GM23338 (cell line): ENCODE data around the gene FAM20C. TPM values are rescaled to one million over a fixed set of nuclear protein-coding genes. Genes with fewer than 3 reads are reported as not detected.

Experiments used
- ATAC-seq: fragments of 200-7000 bp; cut with Tn5 transposase; 3 replicates; pipeline ENCODE4 v1.9.1; 2020
- DNase-seq: peaks from one replicate; pipeline ENCODE4 v3.0.0-alpha.2; 2015; ENCODE audit warnings: low spot score
- H2AFZ ChIP-seq: fragments of 200-600 bp; sonication (generic); 2 replicates; pipeline ENCODE4 v1.8.0; 2016; ENCODE audit warnings: antibody characterized with exemption, mild to moderate bottlenecking, moderate library complexity
- H3F3A ChIP-seq: fragments of 200-600 bp; sonication (generic); replicated peaks from 2 replicates; pipeline ENCODE4 v1.8.0; 2017; ENCODE audit warnings: antibody characterized with exemption, mixed run types, low read depth
- H3K27ac ChIP-seq: fragments of 200-600 bp; sonication (generic); 2 replicates; pipeline ENCODE4 v1.6.1; 2016; ENCODE audit warnings: low read depth
- H3K27me3 ChIP-seq: fragments of 200-600 bp; sonication (generic); 2 replicates; pipeline ENCODE4 v1.8.0; 2016; ENCODE audit warnings: mild to moderate bottlenecking, mixed run types, moderate library complexity; ENCODE audit not compliant: insufficient read depth
- H3K36me3 ChIP-seq: fragments of 200-600 bp; sonication (generic); 2 replicates; pipeline ENCODE4 v1.8.0; 2016; ENCODE audit warnings: mild to moderate bottlenecking; ENCODE audit not compliant: insufficient read depth
- H3K4me1 ChIP-seq: fragments of 200-600 bp; sonication (generic); 2 replicates; pipeline ENCODE4 v1.8.0; 2016; ENCODE audit warnings: mild to moderate bottlenecking, moderate library complexity; ENCODE audit not compliant: insufficient read depth
- H3K4me2 ChIP-seq: fragments of 200-600 bp; sonication (generic); 2 replicates; pipeline ENCODE4 v1.7.1; 2017; ENCODE audit warnings: mixed run types
- H3K4me3 ChIP-seq: fragments of 200-600 bp; sonication (generic); 2 replicates; pipeline ENCODE4 v1.6.1; 2016; ENCODE audit warnings: mixed run types
- H3K79me2 ChIP-seq: fragments of 200-600 bp; sonication (generic); replicated peaks from 2 replicates; pipeline ENCODE4 v1.8.0; 2017; ENCODE audit warnings: mild to moderate bottlenecking; ENCODE audit not compliant: insufficient read depth
- H3K9me2 ChIP-seq: fragments of 200-600 bp; sonication (generic); 2 replicates; pipeline ENCODE4 v1.8.0; 2017; ENCODE audit not compliant: insufficient read depth
- H4K20me1 ChIP-seq: fragments of 200-600 bp; sonication (generic); replicated peaks from 2 replicates; pipeline ENCODE4 v1.8.0; 2017; ENCODE audit warnings: mild to moderate bottlenecking; ENCODE audit not compliant: insufficient read depth
- H3K27ac Mint-ChIP-seq: 2 replicates; pipeline ENCODE4 v1.8.0; 2020; ENCODE audit warnings: inconsistent platforms, mild to moderate bottlenecking, moderate library complexity, mixed read lengths
- H3K27me3 Mint-ChIP-seq: 3 replicates; pipeline ENCODE4 v1.8.0; 2022; ENCODE audit warnings: low read depth, mild to moderate bottlenecking, moderate library complexity, mixed read lengths, inconsistent platforms; ENCODE audit not compliant: insufficient read depth, poor library complexity
- H3K36me3 Mint-ChIP-seq: 3 replicates; pipeline ENCODE4 v1.8.0; 2021; ENCODE audit warnings: low read depth, mild to moderate bottlenecking, inconsistent platforms, moderate library complexity, mixed read lengths
- H3K4me1 Mint-ChIP-seq: 3 replicates; pipeline ENCODE4 v1.8.0; 2020; ENCODE audit warnings: mild to moderate bottlenecking, inconsistent platforms, mixed read lengths
- H3K4me3 Mint-ChIP-seq: 3 replicates; pipeline ENCODE4 v1.8.0; 2021; ENCODE audit warnings: moderate library complexity, mild to moderate bottlenecking, inconsistent platforms, mixed read lengths
- H3K9me3 Mint-ChIP-seq: 3 replicates; pipeline ENCODE4 v1.8.0; 2020; ENCODE audit warnings: moderate library complexity, mild to moderate bottlenecking, inconsistent platforms, mixed read lengths
- EZH2 ChIP-seq: fragments of 200-600 bp; sonication (generic); IDR thresholded peaks from one replicate; pipeline ENCODE4 v1.8.0; 2017; ENCODE audit warnings: antibody characterized with exemption, mild to moderate bottlenecking, low read depth; ENCODE audit not compliant: unreplicated experiment
- EZH2phosphoT487 ChIP-seq: fragments of 200-600 bp; sonication (generic); IDR thresholded peaks from one replicate; pipeline ENCODE4 v1.8.1; 2018; ENCODE audit warnings: antibody characterized with exemption; ENCODE audit not compliant: unreplicated experiment
- JUNB ChIP-seq: IDR thresholded peaks from one replicate; pipeline ENCODE4 v1.6.1; 2016; ENCODE audit warnings: antibody characterized with exemption; ENCODE audit not compliant: unreplicated experiment
- NANOG ChIP-seq: IDR thresholded peaks from 2 replicates; pipeline ENCODE4 v1.6.1; 2016; ENCODE audit warnings: antibody characterized with exemption, borderline replicate concordance
- POLR2AphosphoS5 ChIP-seq: IDR thresholded peaks from 2 replicates; pipeline ENCODE4 v1.6.1; 2016; ENCODE audit warnings: antibody characterized with exemption, low read depth
- STAT1 ChIP-seq: IDR thresholded peaks from one replicate; pipeline ENCODE4 v1.6.1; 2016; ENCODE audit warnings: antibody characterized with exemption; ENCODE audit not compliant: unreplicated experiment
- ZNF331 ChIP-seq: fragments of 250-450 bp; sonication (Bioruptor Pico); IDR thresholded peaks from 2 replicates; pipeline ENCODE4 v1.5.0; 2020; ENCODE audit warnings: low read depth, mild to moderate bottlenecking, moderate library complexity
- polyA plus RNA-seq: library from polyadenylated mRNA; unstranded; fragments of >200 nt; fragmentation: Nextera tagmentation; extraction: Ambion mirVana; gene quantifications from 2 replicates; pipeline ENCODE4 v1.2.1, GENCODE V29; 2016
- total RNA-seq: library from RNA; depleted of rRNA; stranded (reverse); fragments of >200 nt; shearing (Covaris generic); gene quantifications from 2 replicates; pipeline ENCODE4 v1.2.3, GENCODE V29; 2014
- TF ChIP-seq, protein P1 (sequence below): fragments of 250-450 bp; sonication (Bioruptor Pico); IDR thresholded peaks from 2 replicates; pipeline ENCODE4 v1.5.0; 2020; ENCODE audit warnings: mild to moderate bottlenecking, moderate library complexity
- TF ChIP-seq, protein P2 (sequence below): IDR thresholded peaks from 2 replicates; pipeline ENCODE4 v1.6.1; 2016; ENCODE audit warnings: antibody characterized with exemption
- TF ChIP-seq, protein P3 (sequence below): IDR thresholded peaks from one replicate; pipeline ENCODE4 v1.6.1; 2018; ENCODE audit warnings: antibody characterized with exemption; ENCODE audit not compliant: unreplicated experiment

The FAM20C gene
- total and polyA plus RNA-seq, 2 experiments from 2014 or later, result 7.6 to 24.8 TPM

DNA sequence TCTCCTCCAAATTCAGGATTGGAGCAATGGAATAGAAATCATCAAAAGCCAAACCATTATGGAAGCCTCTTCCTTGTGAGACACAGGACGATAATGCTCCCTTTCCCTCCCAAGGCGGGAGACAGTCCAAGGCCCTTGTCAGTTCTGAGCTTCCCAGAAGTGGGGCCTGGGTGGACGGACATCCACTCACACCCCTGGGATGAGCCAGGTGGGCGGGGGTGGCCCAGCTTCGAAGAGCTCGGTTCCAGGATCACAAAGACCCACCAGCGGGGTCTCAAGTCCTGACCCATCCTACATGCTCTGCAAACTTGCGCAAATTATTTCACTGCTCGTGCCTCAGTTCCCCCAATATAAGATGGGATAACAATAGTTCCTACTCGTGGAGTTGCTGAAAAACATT, 87.5 kb downstream of the FAM20C start (continued):
- TF ChIP-seq, protein P1, sequence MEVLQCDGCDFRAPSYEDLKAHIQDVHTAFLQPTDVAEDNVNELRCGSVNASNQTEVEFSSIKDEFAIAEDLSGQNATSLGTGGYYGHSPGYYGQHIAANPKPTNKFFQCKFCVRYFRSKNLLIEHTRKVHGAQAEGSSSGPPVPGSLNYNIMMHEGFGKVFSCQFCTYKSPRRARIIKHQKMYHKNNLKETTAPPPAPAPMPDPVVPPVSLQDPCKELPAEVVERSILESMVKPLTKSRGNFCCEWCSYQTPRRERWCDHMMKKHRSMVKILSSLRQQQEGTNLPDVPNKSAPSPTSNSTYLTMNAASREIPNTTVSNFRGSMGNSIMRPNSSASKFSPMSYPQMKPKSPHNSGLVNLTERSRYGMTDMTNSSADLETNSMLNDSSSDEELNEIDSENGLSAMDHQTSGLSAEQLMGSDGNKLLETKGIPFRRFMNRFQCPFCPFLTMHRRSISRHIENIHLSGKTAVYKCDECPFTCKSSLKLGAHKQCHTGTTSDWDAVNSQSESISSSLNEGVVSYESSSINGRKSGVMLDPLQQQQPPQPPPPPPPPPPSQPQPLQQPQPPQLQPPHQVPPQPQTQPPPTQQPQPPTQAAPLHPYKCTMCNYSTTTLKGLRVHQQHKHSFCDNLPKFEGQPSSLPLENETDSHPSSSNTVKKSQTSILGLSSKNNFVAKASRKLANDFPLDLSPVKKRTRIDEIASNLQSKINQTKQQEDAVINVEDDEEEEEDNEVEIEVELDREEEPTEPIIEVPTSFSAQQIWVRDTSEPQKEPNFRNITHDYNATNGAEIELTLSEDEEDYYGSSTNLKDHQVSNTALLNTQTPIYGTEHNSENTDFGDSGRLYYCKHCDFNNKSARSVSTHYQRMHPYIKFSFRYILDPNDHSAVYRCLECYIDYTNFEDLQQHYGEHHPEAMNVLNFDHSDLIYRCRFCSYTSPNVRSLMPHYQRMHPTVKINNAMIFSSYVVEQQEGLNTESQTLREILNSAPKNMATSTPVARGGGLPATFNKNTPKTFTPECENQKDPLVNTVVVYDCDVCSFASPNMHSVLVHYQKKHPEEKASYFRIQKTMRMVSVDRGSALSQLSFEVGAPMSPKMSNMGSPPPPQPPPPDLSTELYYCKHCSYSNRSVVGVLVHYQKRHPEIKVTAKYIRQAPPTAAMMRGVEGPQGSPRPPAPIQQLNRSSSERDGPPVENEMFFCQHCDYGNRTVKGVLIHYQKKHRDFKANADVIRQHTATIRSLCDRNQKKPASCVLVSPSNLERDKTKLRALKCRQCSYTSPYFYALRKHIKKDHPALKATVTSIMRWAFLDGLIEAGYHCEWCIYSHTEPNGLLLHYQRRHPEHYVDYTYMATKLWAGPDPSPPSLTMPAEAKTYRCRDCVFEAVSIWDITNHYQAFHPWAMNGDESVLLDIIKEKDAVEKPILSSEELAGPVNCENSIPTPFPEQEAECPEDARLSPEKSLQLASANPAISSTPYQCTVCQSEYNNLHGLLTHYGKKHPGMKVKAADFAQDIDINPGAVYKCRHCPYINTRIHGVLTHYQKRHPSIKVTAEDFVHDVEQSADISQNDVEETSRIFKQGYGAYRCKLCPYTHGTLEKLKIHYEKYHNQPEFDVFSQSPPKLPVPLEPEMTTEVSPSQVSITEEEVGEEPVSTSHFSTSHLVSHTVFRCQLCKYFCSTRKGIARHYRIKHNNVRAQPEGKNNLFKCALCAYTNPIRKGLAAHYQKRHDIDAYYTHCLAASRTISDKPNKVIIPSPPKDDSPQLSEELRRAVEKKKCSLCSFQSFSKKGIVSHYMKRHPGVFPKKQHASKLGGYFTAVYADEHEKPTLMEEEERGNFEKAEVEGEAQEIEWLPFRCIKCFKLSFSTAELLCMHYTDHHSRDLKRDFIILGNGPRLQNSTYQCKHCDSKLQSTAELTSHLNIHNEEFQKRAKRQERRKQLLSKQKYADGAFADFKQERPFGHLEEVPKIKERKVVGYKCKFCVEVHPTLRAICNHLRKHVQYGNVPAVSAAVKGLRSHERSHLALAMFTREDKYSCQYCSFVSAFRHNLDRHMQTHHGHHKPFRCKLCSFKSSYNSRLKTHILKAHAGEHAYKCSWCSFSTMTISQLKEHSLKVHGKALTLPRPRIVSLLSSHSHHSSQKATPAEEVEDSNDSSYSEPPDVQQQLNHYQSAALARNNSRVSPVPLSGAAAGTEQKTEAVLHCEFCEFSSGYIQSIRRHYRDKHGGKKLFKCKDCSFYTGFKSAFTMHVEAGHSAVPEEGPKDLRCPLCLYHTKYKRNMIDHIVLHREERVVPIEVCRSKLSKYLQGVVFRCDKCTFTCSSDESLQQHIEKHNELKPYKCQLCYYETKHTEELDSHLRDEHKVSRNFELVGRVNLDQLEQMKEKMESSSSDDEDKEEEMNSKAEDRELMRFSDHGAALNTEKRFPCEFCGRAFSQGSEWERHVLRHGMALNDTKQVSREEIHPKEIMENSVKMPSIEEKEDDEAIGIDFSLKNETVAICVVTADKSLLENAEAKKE (CRISPR knock-in tag), result no peak
- TF ChIP-seq POLR2AphosphoS5 (no peak), JUNB (no peak), ZNF331 (CRISPR knock-in tag) (no peak)
- TF ChIP-seq, protein P2, sequence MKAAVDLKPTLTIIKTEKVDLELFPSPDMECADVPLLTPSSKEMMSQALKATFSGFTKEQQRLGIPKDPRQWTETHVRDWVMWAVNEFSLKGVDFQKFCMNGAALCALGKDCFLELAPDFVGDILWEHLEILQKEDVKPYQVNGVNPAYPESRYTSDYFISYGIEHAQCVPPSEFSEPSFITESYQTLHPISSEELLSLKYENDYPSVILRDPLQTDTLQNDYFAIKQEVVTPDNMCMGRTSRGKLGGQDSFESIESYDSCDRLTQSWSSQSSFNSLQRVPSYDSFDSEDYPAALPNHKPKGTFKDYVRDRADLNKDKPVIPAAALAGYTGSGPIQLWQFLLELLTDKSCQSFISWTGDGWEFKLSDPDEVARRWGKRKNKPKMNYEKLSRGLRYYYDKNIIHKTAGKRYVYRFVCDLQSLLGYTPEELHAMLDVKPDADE, result no peak

- Histone ChIP-seq H3K27ac (no peak overlapping the region), H3K4me3 (no peak overlapping the region), H3K79me2 (no peaks in the 10 kb centered on the region), H4K20me1 (no peaks in the 10 kb centered on the region), H3K9me2 (0 out of 2 replicates have a peak, but pooled peaks cover 5% of the 10 kb centered on the region), H3K4me2 (no peak overlapping the region), H3K4me1 (no peaks in the 10 kb centered on the region), H2AFZ (no peak overlapping the region), H3F3A (no peaks in the 10 kb centered on the region), H3K27me3 (no peaks in the 10 kb centered on the region), H3K36me3 (peaks cover 2% of the 10 kb centered on the region; the same call in 1 of the 2 replicates)
- Mint-ChIP-seq H3K27me3 (peaks cover 8% of the 10 kb centered on the region), H3K4me1 (no peaks in the 10 kb centered on the region), H3K4me3 (no peak overlapping the region), H3K36me3 (peaks cover 29% of the 10 kb centered on the region; the same call in 2 of the 3 replicates), H3K9me3 (peaks cover 69% of the 10 kb centered on the region), H3K27ac (no peak overlapping the region)
- ATAC-seq, result no peak
- DNase-seq, result no peak
- TF ChIP-seq, protein P3, sequence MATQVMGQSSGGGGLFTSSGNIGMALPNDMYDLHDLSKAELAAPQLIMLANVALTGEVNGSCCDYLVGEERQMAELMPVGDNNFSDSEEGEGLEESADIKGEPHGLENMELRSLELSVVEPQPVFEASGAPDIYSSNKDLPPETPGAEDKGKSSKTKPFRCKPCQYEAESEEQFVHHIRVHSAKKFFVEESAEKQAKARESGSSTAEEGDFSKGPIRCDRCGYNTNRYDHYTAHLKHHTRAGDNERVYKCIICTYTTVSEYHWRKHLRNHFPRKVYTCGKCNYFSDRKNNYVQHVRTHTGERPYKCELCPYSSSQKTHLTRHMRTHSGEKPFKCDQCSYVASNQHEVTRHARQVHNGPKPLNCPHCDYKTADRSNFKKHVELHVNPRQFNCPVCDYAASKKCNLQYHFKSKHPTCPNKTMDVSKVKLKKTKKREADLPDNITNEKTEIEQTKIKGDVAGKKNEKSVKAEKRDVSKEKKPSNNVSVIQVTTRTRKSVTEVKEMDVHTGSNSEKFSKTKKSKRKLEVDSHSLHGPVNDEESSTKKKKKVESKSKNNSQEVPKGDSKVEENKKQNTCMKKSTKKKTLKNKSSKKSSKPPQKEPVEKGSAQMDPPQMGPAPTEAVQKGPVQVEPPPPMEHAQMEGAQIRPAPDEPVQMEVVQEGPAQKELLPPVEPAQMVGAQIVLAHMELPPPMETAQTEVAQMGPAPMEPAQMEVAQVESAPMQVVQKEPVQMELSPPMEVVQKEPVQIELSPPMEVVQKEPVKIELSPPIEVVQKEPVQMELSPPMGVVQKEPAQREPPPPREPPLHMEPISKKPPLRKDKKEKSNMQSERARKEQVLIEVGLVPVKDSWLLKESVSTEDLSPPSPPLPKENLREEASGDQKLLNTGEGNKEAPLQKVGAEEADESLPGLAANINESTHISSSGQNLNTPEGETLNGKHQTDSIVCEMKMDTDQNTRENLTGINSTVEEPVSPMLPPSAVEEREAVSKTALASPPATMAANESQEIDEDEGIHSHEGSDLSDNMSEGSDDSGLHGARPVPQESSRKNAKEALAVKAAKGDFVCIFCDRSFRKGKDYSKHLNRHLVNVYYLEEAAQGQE, result no peak
- TF ChIP-seq POLR2AphosphoS5 (no peak), STAT1 (no peak), NANOG (no peak), EZH2 (no peak), EZH2phosphoT487 (no peak)
These were observed 88.1 kb downstream of the FAM20C start for GRCh38 chr7:280461-280860.
